GF-D8 (cell line): Measurements from ENCODE around the gene TPM1.
"Not testable (repeated sequence)": the region's sequence is repeated elsewhere in the genome, so short reads cannot be mapped to it uniquely, and the experiment has no call there.

Source experiments
- DNase-seq: peaks from one replicate; lab custom pipeline; 2025; lab: John Stamatoyannopoulos, UW

Gene TPM1

DNA sequence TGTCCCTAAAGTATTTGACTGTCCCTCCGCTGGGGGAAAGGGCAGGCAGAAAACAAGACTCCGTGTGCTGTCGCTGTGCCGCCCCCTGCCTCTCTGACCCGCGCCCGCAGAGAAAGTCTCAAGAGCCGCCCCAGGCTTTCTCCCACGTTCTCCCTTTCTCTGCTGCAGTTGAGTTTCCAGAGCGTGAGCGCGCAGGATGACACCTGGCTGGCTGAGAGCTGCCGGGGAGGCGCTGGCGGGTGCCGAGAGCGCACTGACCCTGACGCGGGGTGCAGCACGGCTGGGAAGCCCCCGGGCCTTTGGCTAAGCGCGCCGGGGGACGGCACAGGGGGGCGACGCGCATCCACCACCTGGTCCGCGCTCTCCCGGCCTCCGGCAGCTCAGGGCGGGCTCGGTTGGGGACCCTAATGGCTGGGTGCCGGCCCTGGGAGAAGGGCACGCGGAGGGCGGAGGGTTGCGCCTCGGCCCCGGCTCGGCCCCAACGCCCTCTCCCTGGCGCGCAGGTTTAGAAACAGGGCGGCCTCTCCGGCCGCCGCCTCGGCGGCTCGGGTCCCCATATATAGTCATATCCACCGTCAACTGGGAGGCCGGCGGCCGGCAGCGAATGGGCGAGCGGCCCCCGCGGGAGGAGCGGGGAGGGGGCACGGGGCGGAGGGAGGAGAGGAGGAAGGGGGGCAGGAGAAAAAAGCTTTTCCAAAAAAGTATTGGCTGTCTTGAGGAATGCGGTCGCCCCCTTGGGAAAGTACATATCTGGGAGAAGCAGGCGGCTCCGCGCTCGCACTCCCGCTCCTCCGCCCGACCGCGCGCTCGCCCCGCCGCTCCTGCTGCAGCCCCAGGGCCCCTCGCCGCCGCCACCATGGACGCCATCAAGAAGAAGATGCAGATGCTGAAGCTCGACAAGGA lies at the start of gene TPM1:
TPM1 (plus strand) TSS at position 774 of the 903 bp plus-strand sequence; CDS start at position 857, 83 bp downstream.
- DNase-seq = no peak

DNA sequence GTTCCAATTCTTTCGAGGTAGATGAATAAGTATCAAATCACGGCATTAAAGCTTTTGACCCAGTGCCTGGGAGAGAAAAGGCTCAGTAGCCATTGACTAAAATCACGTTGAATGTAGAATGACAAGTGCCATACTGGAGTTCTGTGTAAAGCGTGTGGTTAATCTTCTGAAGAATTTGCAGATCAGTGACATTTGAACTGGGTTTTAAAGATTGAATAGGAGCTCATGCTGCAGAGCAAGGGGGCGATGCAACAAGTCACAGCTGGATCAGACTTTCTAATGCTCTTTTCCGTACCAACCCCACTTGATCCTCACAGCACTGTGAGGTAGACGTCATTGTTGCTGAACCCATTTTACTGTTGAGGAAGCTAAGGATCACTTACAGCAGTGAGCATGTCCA lies 49.5 kb upstream of the TPM1 start:
- no peak for DNase-seq

DNA sequence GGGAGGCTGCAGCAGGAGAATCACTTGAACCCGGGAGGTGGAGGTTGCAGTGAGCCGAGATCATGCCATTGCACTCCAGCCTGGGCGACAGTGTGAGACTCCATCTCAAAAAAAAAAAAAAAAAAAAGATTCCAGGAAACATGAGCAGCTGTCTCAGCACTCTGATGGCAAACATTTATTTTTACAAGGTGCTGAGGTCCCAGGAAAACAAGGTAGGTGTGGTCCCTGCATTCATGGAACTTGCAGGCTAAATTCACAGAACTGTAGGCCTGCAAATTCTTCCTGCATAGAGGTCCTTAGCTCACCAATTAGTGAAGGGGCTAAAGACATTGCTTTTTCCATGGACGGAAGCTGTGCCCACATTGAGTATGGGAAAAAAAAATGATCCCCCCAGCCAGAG lies 48.9 kb upstream of the TPM1 start:
- DNase-seq = not testable (repeated sequence)

DNA sequence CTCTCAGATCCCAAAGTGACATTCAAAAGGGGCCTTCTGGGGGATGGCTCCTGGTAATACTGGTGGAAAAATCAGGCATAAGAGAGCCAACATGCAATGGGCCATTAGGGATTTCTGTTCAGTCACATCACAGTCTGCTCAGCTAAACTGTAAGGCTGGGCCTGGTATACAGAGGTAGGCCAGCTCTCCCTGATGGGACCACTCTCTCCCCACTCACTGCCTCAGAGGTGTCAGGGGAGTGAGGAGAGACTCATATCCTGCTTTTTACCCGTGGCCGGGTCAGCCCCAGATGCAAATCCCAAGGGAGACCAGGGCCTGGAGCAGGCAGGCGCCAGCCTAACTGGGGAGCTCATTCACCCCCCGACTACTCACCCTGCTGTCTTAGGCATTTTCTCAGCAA lies 48.1 kb upstream of the TPM1 start:
- DNase-seq = no peak

DNA sequence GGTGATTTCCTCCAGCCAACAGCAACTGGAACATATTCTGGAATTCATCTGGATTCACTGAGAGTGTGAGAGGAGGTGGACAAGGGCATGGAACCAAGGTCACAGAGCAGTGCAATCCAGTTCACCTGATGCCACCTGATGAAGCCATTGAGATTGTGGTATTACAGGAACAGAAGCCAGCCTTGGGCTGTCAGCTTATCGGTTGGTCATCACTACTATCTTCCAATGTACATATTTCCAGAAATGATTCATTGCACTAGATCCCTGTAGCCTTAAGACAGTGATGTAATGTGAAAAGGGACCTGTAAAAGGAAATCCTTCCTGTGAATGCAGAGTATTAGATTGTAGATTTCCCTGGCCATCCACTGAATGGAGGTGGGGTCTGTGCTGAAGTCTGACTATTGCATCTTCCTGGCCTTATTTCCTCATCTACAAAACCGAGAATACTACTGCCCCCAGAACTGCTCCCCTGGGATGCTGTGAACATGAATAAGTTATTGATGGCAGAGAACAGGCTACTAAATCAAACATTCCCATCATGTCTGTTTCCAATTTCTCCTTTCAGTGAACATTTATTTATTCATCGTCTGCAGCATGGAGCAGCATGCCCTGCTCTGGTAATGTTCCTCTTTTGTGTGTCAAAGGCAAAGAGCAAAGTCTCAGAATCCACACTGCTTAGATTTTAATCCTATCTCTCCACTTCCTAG lies 47.4 kb upstream of the TPM1 start:
- no peak for DNase-seq

DNA sequence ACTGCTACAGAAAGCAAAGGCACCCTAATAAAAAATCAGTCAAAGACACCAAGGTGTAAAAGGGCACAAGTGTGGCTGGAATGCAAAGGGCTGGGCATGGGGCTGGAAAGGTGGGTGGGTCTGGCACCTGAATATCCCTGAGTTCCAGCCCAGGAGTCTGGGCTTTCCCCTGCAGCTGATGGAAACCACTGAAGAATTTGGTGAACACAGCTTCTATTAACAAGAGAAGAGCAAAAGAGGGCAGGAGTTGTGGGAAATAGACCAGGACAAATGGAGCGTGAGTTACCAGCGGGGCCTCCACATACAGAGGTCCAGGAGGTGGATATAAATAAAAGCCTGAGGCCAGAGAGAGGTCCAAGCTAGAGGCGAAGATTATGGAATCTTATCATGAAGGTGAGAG lies 45.1 kb upstream of the TPM1 start:
- no peak for DNase-seq

DNA sequence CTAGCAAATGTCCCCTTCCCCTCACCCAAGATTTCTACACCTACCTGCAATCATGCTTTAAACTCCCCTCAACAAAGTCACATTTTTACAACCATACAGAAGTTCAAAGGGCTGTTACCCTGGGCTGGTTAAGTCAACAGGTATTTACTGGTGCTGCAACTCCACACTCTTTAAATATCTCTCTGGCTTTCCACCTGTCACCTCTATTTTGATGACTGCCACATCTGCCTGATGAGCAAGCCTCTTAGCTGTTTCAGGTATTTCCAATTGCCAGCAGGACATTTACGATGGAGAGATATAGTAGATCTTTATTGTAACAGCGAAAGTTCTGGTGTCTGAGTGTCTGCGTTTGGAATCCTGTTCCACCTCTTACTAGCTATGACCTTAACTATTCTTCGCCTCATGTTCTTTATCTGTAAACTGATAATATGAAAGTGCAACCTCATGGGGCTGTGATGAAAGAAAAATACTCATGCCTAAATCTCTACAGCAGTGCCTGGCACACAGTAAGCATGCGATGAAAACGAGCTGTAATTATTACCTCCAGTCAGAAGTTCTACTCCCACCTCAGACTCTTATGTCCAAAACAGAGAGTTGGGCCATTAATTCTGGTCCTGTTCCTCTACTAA lies 44.2 kb upstream of the TPM1 start:
- no peak for DNase-seq

DNA sequence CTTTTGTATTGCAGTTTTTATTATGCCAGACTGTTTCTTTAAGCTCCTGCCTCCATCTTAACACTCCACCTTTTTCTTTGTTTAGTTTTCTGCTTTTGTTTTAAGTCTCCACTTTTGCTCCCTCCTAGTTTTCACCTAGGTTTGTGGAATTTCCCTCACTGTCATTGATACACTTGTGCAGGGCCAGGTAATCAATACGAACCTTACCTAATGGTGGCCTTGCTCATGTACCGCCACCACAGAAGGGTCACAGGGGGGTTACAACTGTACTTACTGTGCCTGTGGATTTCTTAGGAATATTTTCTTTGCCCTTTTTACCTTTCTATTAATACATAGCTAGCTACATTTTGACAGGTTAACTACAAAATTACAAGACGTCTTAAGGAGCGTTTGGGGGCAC lies 43.4 kb upstream of the TPM1 start:
- no peak for DNase-seq

DNA sequence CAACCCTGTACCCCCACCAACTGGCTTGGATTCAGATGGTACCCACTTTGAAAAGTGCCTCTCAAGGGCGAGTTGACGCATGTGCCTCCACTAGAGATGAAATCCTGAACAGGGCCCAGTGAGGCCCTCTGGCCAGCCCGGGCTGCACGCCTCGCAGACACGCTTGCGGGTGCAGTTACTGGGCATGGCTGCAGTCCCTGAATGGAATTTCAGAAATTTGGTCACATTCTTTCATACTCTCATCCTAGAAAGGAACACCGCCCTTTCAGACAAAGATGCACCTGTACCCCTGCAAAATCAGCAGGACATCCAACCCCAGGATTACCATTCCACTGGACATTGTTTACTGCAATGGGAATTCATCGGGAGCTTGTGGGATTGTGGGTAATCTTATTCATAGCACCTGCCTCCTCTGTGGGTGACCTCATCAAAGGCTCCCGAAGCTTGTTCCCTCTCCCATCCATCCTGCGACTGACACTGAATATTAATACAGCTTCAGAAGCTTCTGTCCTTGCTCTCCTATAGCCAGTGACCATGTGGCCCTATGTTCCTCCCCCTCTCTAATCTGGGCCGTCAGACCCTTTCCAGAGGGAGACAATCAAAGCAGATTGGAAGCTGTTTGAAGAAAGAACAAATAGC lies 42.5 kb upstream of the TPM1 start:
- no peak for DNase-seq

DNA sequence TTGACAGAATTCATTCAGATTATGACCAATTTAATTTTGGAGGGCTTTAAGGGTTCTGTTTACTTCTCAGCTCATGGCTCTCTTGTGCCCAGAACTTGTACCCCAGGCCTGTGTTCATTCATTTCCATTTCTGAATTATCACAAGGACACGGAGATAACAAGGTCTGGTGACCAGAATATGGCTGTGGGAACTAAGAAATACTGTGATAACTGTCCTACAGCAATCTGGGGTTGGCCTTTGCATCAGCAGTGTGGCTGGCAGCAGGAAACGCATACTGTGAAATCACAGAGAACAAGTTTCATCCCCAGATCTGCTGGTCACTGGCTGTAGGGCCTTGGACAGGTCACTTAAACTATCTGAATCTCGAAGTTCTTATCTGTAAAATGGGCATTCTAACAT lies 41.8 kb upstream of the TPM1 start:
- DNase-seq = no peak

DNA sequence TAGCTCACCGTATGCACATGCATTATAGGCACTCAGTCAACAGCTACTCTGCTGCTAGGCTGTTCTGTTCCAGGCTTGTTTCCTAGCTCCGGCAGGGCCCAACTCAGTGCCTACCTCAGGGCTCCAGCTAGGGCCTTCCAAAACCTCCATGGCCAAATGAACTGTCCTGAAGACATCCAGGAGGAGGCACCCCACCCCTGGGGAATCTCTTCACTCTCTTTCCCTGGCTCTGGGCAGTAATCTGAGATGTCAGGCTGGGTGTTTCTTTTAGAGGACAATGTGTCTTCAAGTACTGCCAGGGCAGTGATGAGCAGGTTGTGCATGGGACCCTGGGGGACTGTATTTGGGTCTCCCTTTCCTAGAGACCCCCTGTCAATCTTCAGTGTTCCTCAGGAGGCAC lies 38.3 kb upstream of the TPM1 start:
- DNase-seq = no peak

DNA sequence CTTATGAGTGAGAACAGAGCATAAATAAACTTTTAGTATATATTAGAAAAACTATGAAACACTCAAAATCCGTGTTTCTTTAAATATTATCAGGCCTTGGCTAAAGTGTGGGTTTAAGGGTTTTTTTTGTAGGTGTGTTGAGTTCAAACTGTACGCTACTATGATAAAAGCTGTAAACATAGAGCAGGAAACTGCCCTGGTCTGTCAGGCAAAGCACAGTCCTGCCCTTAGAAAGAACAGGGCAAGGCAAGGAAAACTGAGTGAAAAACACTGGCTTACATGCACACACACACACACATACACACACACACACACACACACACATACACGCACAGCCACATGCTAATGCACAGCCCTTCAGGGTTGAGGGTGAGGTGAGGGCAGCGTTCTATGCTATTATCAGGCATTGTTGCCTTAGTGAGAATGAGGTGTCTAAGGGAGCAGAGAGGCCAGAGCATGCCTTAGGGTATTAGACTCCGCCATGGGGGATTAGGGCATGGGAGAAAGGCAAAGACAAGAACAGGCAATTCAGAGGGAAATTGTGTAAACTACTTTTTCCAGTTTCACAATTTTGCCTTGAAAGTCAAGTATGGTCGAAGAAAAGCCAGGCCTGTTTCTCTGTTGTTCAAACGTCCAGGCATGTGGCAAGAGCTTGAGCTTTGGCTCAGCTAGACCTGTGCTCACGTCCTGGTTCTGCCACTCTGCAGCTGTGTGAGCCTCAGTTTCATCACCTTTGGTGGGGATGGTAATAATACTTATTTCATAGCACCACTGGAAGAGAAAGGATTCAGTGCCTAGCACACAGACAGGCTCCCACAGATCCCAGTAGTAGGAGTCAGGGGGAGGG lies 36.3 kb upstream of the TPM1 start:
- DNase-seq = no peak

DNA sequence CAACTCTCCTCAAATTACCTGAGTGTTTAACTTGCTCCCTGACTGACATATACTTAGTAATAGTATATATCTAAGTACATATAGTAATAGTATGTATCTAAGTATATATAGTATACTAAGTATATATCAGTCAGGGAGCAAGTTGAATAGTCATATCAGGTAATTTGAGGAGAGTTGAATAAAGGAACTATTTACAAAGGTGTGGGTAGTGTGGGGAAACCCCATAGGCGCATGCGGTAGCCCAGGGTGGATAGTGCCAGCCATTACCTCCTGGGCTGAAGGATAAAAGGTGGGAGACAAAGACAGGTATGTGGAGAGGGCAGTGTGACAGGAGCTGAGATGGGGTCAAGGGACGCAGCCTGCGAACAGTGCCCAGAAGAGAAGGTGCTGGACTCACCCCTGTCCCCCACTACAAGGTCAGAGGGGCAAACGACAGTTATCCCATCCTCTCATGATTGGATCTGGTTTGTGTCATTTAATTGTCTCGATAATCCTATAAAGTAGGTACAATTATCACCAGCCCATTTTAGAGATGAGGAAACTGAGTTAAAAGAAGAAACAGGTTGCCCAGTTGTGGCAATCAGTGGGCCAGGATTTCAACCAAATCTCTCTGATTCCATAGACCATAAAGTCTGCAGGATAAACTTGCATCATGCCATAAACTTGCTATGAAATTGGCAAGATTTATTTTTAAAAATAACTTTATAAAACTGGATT lies 34.1 kb upstream of the TPM1 start:
- no peak for DNase-seq

DNA sequence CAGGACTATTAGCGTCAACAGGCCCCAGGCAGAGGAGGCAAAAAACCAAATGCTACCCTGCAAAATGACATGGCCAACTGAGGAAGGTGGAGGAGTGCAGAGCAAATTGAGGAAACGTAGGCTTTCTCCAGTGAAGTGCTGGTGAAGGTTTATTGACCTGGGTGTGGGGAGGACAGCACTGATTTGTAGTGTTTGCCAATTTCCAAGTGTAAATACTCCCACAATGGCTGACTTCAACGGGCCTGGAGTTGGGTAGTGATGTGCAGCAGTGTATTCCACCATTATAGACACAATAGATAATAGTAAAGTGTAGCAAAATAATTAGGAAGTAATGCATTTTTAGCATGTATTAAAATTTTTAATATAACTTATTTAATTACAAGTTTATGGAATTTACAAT lies 32.2 kb upstream of the TPM1 start:
- DNase-seq = no peak

DNA sequence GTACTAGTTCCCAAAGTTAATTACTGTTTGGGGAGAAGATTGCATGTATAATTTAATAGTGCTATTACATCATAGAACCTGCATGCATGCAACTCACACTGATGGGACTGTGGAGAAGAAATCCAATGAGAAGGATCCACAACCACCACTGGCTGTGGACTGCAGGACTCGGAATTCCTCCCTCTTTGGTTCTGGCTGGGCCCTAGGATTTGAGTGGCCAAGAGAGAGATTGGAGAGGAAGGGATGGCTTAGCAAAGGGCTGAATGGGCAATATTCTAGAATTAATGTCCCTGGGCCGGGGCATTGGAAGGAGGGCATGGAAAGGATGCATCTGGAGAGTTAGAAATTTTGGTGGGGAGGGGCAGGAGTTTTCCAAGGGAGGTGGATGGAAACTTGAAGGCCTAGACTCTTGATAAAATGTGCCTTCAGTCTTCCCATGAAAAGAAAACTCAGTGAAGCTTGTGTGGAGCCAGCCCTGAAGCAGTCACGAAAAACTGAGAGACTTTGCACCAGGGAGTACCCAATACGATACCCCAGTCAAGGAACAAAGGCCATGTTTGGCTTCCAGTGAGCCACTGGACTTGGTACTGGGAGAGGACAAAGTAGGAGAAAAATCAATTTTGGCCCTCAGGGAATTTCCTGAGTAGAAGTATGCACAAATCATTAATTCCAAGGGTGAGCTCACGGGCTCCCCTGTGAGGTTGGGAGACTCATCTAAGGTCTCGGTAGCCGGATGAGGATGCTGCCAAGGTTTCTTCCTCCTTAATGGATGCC lies 31.4 kb upstream of the TPM1 start:
- no peak for DNase-seq

DNA sequence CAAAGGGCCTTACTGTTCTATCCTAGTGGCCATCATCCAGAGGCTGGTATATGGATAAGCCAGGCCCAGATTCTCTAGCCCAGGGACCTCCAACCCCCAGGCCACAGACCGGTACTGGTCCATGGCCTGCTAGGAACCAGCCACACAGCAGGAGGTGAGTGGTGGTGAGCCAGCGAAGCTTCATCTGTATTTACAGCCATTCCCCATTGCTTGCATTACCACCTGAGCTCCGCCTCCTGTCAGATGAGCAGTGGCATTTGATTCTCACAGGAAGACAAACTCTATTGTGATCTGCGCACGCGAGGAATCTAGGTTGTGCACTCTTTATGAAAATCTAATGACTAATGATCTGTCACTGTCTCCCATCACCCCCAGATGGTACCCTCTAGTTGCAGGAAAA lies 30.1 kb upstream of the TPM1 start:
- no peak for DNase-seq

DNA sequence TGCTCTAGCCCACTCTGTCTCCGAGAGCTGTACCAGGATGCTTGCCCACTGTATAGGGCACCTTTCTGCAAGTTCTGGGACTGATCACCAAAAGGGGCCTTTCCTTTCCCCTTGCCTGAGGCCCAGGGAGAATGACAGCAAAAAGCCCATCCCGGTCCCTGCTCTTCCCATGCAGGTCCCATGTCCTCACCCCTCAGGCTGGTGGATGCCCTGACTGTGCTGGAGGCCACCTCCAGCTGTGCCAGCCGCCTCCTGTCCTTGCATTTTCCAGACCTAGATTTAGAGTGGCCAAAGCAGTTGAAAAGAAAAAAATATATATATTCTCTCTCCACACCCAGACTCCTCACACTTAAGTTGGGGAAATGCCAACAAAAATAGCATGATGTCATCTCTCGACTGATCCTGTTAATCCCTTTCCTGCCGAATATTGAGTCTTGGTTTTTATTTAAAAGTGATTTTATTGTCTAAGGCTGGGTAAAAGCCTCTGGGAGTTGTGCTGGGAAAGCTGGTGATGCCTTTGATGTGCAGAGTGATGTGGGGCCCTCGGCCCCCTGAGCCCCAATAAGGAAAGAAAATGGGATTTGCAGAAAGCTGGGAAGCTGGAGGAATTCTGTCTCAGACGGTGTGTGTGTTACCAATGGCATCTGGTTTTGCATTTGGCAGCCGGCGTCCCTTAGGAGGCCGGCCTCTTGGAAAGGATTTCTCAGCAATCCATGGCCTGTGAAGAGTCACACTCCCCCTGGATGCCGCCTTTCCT lies 29.3 kb upstream of the TPM1 start:
- no peak for DNase-seq

DNA sequence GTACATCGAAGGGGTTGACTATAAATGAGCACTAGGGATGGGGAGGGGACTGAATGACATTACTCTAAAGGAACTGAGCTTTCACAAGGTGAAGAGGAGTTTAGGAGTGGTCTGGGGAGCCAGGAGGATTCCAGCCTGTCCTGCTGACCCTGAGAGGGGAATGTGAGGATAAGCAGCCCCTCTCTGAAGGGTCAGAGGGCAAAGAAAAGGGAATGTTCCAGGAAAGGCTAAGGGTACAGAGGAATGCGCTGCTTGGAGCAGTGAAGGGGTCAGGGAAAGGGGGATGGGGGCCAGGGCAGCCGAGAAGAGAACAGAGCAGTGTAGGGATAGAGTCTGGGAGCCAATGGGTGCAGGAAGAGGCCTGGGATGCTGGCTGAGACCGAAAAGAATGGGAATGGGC lies 28.0 kb upstream of the TPM1 start:
- DNase-seq = no peak

DNA sequence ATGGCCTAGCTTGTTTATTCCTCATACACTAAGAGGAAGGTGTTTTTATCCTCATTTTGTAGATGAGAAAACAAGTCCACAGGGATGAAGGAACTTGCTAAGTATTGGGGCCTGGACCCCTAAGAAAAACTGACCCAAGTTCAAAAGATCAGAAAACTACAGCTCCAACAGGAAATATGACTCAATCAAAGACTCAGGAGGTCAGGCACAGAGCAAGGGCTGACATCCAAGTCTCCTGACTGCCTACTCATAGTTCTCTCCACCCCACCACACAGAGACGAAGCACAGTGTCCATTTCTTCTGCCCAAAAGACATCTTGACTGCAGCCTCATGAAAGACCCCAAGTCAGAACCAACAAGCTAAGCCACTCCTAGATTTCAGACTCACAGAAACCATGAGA lies 26.9 kb upstream of the TPM1 start:
- DNase-seq = no peak
